H9 (cell line): ENCODE results near the gene ENGASE. TPM values are rescaled to one million over a fixed set of nuclear protein-coding genes. Genes with fewer than 3 reads are reported as not detected.

ENCODE experiments used
- DNase-seq: peaks from one replicate; pipeline ENCODE4 v3.0.0-alpha.2; 2017
- H2AFZ ChIP-seq: one replicate; pipeline ENCODE4 v1.6.1; 2013; ENCODE audit warnings: mild to moderate bottlenecking, low read length, control low read depth, moderate library complexity
- H2AK5ac ChIP-seq: 2 replicates; pipeline ENCODE4 v1.6.1; 2013; ENCODE audit warnings: low read length, control low read depth, mixed read lengths; ENCODE audit not compliant: insufficient read length
- H2BK120ac ChIP-seq: one replicate; pipeline ENCODE4 v1.6.1; 2013; ENCODE audit warnings: low read depth, mild to moderate bottlenecking, low read length, control low read depth, inconsistent platforms; ENCODE audit not compliant: poor library complexity, severe bottlenecking
- H2BK12ac ChIP-seq: 2 replicates; pipeline ENCODE4 v1.6.1; 2013; ENCODE audit warnings: low read length, control low read depth, mixed read lengths, low read depth; ENCODE audit not compliant: insufficient read length
- H2BK15ac ChIP-seq: 2 replicates; pipeline ENCODE4 v1.6.1; 2013; ENCODE audit warnings: low read depth, low read length, control low read depth
- H2BK20ac ChIP-seq: one replicate; pipeline ENCODE4 v1.6.1; 2013; ENCODE audit warnings: low read depth, mild to moderate bottlenecking, low read length, control low read depth, inconsistent platforms; ENCODE audit not compliant: poor library complexity, severe bottlenecking
- H2BK5ac ChIP-seq: 2 replicates; pipeline ENCODE4 v1.6.1; 2013; ENCODE audit warnings: low read length, control low read depth, mixed read lengths; ENCODE audit not compliant: insufficient read length
- H3K14ac ChIP-seq: 2 replicates; pipeline ENCODE4 v1.6.1; 2013; ENCODE audit warnings: low read length, control low read depth; ENCODE audit not compliant: insufficient read depth
- H3K18ac ChIP-seq: 2 replicates; pipeline ENCODE4 v1.6.1; 2013; ENCODE audit warnings: low read depth, mild to moderate bottlenecking, mixed read lengths, low read length, control low read depth; ENCODE audit not compliant: insufficient read length
- H3K23ac ChIP-seq: 2 replicates; pipeline ENCODE4 v1.6.1; 2013; ENCODE audit warnings: low read length, control low read depth, mixed read lengths, low read depth; ENCODE audit not compliant: insufficient read length
- H3K23me2 ChIP-seq: 2 replicates; pipeline ENCODE4 v1.6.1; 2013; ENCODE audit warnings: low read depth, mild to moderate bottlenecking, mixed read lengths, low read length, control low read depth; ENCODE audit not compliant: insufficient read length, poor library complexity, severe bottlenecking
- H3K27ac ChIP-seq: 2 replicates; pipeline ENCODE4 v1.5.1; 2013; ENCODE audit warnings: low read length, control low read depth, mixed read lengths, low read depth; ENCODE audit not compliant: insufficient read length
- H3K27me3 ChIP-seq: 2 replicates; pipeline ENCODE4 v1.6.1; 2013; ENCODE audit warnings: low read length, control low read depth, inconsistent platforms; ENCODE audit not compliant: insufficient read depth
- H3K4ac ChIP-seq: 2 replicates; pipeline ENCODE4 v1.6.1; 2013; ENCODE audit warnings: low read depth, mild to moderate bottlenecking, control low read depth, inconsistent platforms, low read length, moderate library complexity
- H3K4me1 ChIP-seq: 2 replicates; pipeline ENCODE4 v1.6.1; 2013; ENCODE audit warnings: low read length, control low read depth, inconsistent platforms; ENCODE audit not compliant: insufficient read depth
- H3K4me2 ChIP-seq: 2 replicates; pipeline ENCODE4 v1.6.1; 2013; ENCODE audit warnings: low read length, control low read depth, mixed read lengths; ENCODE audit not compliant: insufficient read length, insufficient read depth
- H3K56ac ChIP-seq: 2 replicates; pipeline ENCODE4 v1.6.1; 2013; ENCODE audit warnings: low read depth, mild to moderate bottlenecking, mixed read lengths, low read length, control low read depth; ENCODE audit not compliant: insufficient read length
- H3K79me1 ChIP-seq: 2 replicates; pipeline ENCODE4 v1.6.1; 2013; ENCODE audit warnings: low read depth, mild to moderate bottlenecking, moderate library complexity, low read length, control low read depth, inconsistent platforms; ENCODE audit not compliant: insufficient read depth, poor library complexity, severe bottlenecking
- H3K79me2 ChIP-seq: 2 replicates; pipeline ENCODE4 v1.6.1; 2013; ENCODE audit warnings: low read length, control low read depth, inconsistent platforms; ENCODE audit not compliant: insufficient read depth
- H3K9ac ChIP-seq: 2 replicates; pipeline ENCODE4 v1.6.1; 2013; ENCODE audit warnings: low read length, control low read depth, mixed read lengths; ENCODE audit not compliant: insufficient read length; ENCODE audit errors: extremely low read depth
- H3K9me3 ChIP-seq: one replicate; pipeline ENCODE4 v1.6.1; 2013; ENCODE audit warnings: low read depth, low read length, inconsistent platforms; ENCODE audit not compliant: control insufficient read depth
- H3T11ph ChIP-seq: one replicate; pipeline ENCODE4 v1.6.1; 2013; ENCODE audit warnings: mild to moderate bottlenecking, low read length, control low read depth, inconsistent platforms
- H4K20me1 ChIP-seq: one replicate; pipeline ENCODE4 v1.6.1; 2013; ENCODE audit not compliant: control insufficient read depth, insufficient read length, insufficient read depth
- H4K5ac ChIP-seq: 2 replicates; pipeline ENCODE4 v1.6.1; 2013; ENCODE audit warnings: low read depth, mild to moderate bottlenecking, mixed read lengths, low read length, control low read depth; ENCODE audit not compliant: insufficient read length
- H4K8ac ChIP-seq: replicated peaks from 2 replicates; pipeline ENCODE4 v1.6.1; 2013; ENCODE audit warnings: low read length, control low read depth, mixed read lengths, low read depth; ENCODE audit not compliant: insufficient read length
- H4K91ac ChIP-seq: 2 replicates; pipeline ENCODE4 v1.6.1; 2013; ENCODE audit warnings: low read depth, mild to moderate bottlenecking, moderate library complexity, mixed read lengths, low read length, control low read depth; ENCODE audit not compliant: insufficient read length
- H3K27ac Mint-ChIP-seq, 3 experiments: 2 replicates in 2 of 3; 3 replicates in 1 of 3; pipeline ENCODE4 v1.8.0; 2020 to 2021; ENCODE audit warnings: mixed read lengths in 3 of 3, mild to moderate bottlenecking in 1 of 3, moderate library complexity in 1 of 3
- H3K27me3 Mint-ChIP-seq: 2 replicates; pipeline ENCODE4 v1.8.0; 2021; ENCODE audit warnings: low read depth, mild to moderate bottlenecking, moderate library complexity, mixed read lengths
- H3K36me3 Mint-ChIP-seq, 3 experiments: 2 replicates in 2 of 3; 3 replicates in 1 of 3; pipeline ENCODE4 v1.8.0; 2020 to 2021; ENCODE audit warnings: low read depth in 3 of 3, mixed read lengths in 3 of 3; ENCODE audit not compliant: insufficient read depth in 1 of 3
- H3K4me1 Mint-ChIP-seq, 2 experiments: 2 replicates each; pipeline ENCODE4 v1.8.0; 2020; ENCODE audit warnings: mixed read lengths in 2 of 2
- H3K4me3 Mint-ChIP-seq, 2 experiments: 2 replicates in 1 of 2; 3 replicates in 1 of 2; pipeline ENCODE4 v1.8.0; 2020 to 2021; ENCODE audit warnings: mild to moderate bottlenecking in 2 of 2, mixed read lengths in 2 of 2, moderate library complexity in 1 of 2
- H3K9me3 Mint-ChIP-seq, 2 experiments: 2 replicates in 1 of 2; 3 replicates in 1 of 2; pipeline ENCODE4 v1.8.0; 2020; ENCODE audit warnings: mild to moderate bottlenecking in 2 of 2, mixed read lengths in 2 of 2, moderate library complexity in 1 of 2
- CTCF ChIP-seq: fragments of 200-600 bp; sonication (generic); conservative IDR thresholded peaks from 3 replicates; pipeline ENCODE4 v1.8.0; 2021; ENCODE audit warnings: antibody characterized with exemption, mild to moderate bottlenecking
- WGBS: extraction: QIAGEN DNeasy Blood & Tissue Kit; methylation state at CpG from one replicate; pipeline ENCODE4 v1.1.7; 2013; ENCODE audit warnings: missing lambda C conversion rate, low lambda C conversion rate, mixed read lengths; ENCODE audit not compliant: insufficient read length; ENCODE audit errors: extremely low coverage; 5-methylcytosine and 5-hydroxymethylcytosine counted together
- total RNA-seq: library from RNA; stranded (reverse); gene quantifications from 2 replicates; pipeline ENCODE4 v1.2.1, GENCODE V29; 2021

ENGASE gene
- total RNA-seq, 1 experiment from 2014 or later, result 20.6 TPM

- Histone ChIP-seq H3K23ac (no peak overlapping the region), H2AK5ac (no peak overlapping the region), H3K27me3 (no peaks in the 10 kb centered on the region), H3K56ac (no peak overlapping the region), H4K5ac (no peak overlapping the region), H2BK12ac (no peak overlapping the region), H2BK15ac (no peak overlapping the region), H3K9me3 (no peaks in the 10 kb centered on the region), H3T11ph (no peak overlapping the region), H4K8ac (no peak overlapping the region), H3K79me1 (no peaks in the 10 kb centered on the region), H4K91ac (no peak overlapping the region), H3K18ac (no peak overlapping the region), H3K23me2 (no peaks in the 10 kb centered on the region), H2BK5ac (no peak overlapping the region), H2BK120ac (no peak overlapping the region), H3K4ac (no peak overlapping the region), H3K4me2 (no peak overlapping the region), H3K4me1 (no peaks in the 10 kb centered on the region), H3K27ac (no peak overlapping the region), H3K9ac (no peak overlapping the region), H3K14ac (no peak overlapping the region), H4K20me1 (no peaks in the 10 kb centered on the region), H2AFZ (no peak overlapping the region), H2BK20ac (no peak overlapping the region), H3K79me2 (no peaks in the 10 kb centered on the region)
- Mint-ChIP-seq H3K9me3 (peaks cover 0 to 3% of the 10 kb centered on the region in 2 experiments; a peak in 2 of 5 replicates), H3K4me3 (no peak overlapping the region), H3K27ac (no peak overlapping the region), H3K4me1 (peaks cover 1 to 2% of the 10 kb centered on the region in 2 experiments), H3K27me3 (peaks cover 1% of the 10 kb centered on the region), H3K36me3 (peaks cover 15 to 45% (median 37%) of the 10 kb centered on the region in 3 experiments)
- no peak for DNase-seq
- no CpG with 5 or more reads among the region's 17 CpGs for WGBS
- no peak for TF ChIP-seq CTCF
Observed at GRCh38 chr17:79080761-79081290, 6.2 kb downstream of the ENGASE start.
